BJ (cell line): ENCODE data around the gene MFRP. TPM values are rescaled to one million over a fixed set of nuclear protein-coding genes. Genes with fewer than 3 reads are reported as not detected.

Experiments used
- CTCF ChIA-PET: fragments of 350-600 bp; formaldehyde crosslinking; extraction: SDS; loops from one replicate; lab custom pipeline; 2021; ENCODE audit warnings: antibody characterized with exemption, inconsistent platforms; lab: Yijun Ruan, JAX
- POLR2A ChIA-PET: fragments of 300-600 bp; sonication (Branson Sonifier 250); formaldehyde crosslinking; extraction: SDS; loops from one replicate; lab custom pipeline; 2021; ENCODE audit warnings: antibody characterized with exemption; lab: Charles Lee
- DNase-seq: peaks from one replicate; pipeline ENCODE4 v3.0.0-alpha.2; 2011; ENCODE audit warnings: low read depth
- H3K27me3 ChIP-seq: 2 replicates; pipeline ENCODE4 v1.6.0; 2011; ENCODE audit warnings: low read length; ENCODE audit not compliant: control insufficient read depth, insufficient read depth
- H3K36me3 ChIP-seq: 2 replicates; pipeline ENCODE4 v1.5.1; 2011; ENCODE audit warnings: low read length; ENCODE audit not compliant: control insufficient read depth, insufficient read depth
- H3K4me3 ChIP-seq: 2 replicates; pipeline ENCODE4 v1.5.1; 2011; ENCODE audit warnings: low read depth, mild to moderate bottlenecking, control low read depth, low read length
- polyA plus RNA-seq: library from polyadenylated mRNA; depleted of rRNA; stranded (reverse); fragments of >200 nt; gene quantifications from 2 replicates; pipeline ENCODE4 v1.2.3, GENCODE V29; 2011
- TF ChIP-seq, protein P1 (sequence below): IDR thresholded peaks from 2 replicates; pipeline ENCODE4 v1.5.1; 2011; ENCODE audit warnings: low read depth, mild to moderate bottlenecking, control low read depth, inconsistent platforms, low read length, moderate library complexity; ENCODE audit not compliant: insufficient read depth

The MFRP gene
- polyA plus RNA-seq, 1 experiment, result not detected

DNA sequence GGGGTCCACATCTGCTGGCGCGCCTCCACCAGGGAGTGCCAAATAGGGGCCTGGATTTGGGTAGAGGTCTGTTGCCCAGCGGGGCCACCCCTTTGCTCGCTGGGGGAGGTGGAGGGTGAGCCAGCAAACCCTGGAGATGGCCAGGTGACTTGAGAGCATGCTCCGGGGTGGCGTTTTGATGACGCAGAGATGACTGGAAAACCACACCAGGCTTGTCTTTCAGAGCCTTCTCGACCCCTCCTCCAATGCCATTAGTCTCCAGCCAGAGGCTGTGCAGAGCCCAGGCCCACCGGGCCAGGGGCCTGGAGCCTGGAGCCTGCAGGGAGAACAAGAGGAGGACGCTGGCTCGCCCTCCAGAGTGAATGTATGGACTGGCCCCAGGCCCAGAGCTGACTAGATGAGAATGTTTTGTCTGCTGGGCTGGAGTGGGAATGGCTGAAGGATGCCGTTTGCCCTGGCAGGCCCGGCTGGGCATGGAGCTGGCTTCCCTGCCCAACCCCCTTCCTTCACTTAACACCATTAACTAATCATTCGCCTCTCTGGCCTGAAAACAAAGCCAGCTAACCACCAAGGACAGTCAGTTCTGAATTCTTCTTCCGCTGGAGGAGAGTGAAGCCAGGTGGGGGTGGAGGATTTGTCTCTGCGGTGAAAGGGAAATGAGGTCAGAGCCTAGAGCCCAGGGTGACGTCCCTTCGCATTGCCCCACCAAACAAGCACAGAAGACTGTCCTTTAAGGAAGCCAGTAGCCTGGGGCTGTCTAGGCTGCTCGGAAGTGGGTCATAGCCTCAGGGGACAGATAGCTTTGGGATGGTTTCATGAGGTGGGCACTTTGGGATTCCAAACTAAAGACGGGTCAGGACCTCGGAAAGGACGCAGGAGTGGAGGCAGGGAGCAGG, 28.0 kb downstream of the MFRP start:
- Histone ChIP-seq H3K4me3 (no peak overlapping the region), H3K36me3 (no peaks in the 10 kb centered on the region), H3K27me3 (peaks cover 2% of the 10 kb centered on the region)
- POLR2A ChIA-PET, result no interaction called here
- TF ChIP-seq, protein P1, sequence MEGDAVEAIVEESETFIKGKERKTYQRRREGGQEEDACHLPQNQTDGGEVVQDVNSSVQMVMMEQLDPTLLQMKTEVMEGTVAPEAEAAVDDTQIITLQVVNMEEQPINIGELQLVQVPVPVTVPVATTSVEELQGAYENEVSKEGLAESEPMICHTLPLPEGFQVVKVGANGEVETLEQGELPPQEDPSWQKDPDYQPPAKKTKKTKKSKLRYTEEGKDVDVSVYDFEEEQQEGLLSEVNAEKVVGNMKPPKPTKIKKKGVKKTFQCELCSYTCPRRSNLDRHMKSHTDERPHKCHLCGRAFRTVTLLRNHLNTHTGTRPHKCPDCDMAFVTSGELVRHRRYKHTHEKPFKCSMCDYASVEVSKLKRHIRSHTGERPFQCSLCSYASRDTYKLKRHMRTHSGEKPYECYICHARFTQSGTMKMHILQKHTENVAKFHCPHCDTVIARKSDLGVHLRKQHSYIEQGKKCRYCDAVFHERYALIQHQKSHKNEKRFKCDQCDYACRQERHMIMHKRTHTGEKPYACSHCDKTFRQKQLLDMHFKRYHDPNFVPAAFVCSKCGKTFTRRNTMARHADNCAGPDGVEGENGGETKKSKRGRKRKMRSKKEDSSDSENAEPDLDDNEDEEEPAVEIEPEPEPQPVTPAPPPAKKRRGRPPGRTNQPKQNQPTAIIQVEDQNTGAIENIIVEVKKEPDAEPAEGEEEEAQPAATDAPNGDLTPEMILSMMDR, result no peak
- DNase-seq, result no peak
- CTCF ChIA-PET, result interaction anchor here (1.1 to 1.9 kb wide), 4 partner anchors 19 to 173 kb away, joined by 3 to 5 read pairs (median 4); no protein-coding TSS in a partner anchor

DNA sequence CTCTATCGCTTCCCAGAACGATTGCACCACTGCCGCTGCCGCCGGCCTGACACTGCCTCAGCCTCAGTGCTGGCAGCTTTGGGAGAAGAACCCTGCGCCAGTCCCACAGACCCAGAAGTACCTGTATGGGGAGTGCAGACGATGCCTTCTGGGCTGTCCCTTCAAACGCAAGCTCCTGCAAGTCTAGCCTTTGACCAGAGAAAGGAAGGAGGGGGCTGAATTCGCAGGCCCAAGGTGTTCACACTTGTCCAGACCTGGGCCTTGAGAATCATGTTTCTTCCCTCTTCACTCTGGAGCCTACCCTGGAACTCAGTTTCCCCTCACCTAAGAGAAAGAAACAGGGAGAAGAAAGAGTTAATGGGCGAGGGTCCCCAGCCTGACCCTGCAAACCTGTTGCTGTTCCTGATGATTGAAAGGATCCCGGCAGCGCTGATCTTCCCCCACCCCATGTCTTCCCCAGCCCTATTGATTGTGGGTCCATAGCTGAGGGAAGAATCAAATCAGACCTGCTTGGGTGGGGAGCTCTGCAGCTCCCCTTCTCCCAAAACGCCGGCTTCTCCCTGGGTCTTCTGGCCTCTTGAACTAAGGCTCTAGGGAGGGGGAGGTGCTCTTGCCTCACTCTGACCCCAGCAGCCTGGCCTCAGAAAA, 28.8 kb downstream of the MFRP start:
- ChIA-PET POLR2A (no interaction called here), CTCF (interaction anchor here (0.9 to 2.4 kb wide), 4 partner anchors 20 to 173 kb away, joined by 3 to 8 read pairs (median 4); no protein-coding TSS in a partner anchor)
- no peak for DNase-seq
- Histone ChIP-seq H3K36me3 (no peaks in the 10 kb centered on the region), H3K27me3 (peaks cover 2% of the 10 kb centered on the region), H3K4me3 (no peak overlapping the region)
- TF ChIP-seq, protein P1, result no peak

DNA sequence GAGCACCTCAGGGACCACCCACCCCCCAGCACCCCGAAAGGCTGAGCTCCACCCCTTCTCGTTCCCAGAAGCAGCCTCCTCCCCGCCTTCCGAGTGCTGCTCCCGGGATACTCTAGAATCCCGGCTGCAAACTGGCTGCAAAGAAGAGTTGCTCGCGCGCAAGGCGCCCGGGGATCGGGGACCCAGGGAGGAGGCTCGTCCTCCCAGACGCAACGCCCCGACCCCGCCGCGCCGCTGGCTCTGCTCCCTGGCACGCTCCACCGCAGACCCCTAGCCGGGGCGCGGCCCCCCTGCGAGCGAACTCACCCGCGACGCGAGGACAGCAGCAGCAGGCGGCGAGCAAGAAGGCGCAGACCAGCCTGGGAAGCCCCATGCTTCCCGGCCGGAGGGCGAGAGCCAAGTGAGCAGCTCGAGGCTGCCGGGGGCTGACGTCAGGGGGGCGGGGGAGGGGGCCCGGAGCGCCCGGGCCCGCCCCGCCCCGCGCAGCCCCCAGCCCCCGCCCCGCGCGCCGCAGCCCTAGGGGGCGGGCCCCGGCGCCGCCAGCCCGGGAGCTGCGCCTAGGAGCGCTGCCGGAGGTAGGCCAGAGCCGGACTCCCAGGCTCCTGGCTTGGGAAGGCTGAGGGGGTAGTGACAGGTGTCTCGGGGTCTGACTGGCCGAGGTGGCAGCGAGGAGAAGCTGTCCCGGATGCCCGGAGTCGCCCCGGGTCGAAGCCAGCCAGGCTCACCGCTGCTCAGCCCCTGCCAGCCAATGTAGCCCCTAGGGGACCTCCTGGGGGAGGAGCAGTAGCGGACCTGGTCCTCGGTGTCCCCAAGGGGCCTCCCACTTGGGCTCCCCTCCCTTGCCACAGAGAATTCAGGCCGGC, 29.5 kb downstream of the MFRP start, which contains the start of gene MCAM:
MCAM (minus strand) TSS at position 402 of the 863 bp plus-strand sequence; CDS start at position 373, 29 bp downstream.
- POLR2A ChIA-PET, result interaction anchor here (0.6 kb wide), 1 partner anchor 13 kb away, joined by 3 read pairs; no protein-coding TSS in a partner anchor
- TF ChIP-seq, protein P1, result no peak
- CTCF ChIA-PET, result interaction anchor here (0.8 to 2.4 kb wide), 5 partner anchors 10 to 158 kb away, joined by 3 to 8 read pairs (median 4); no protein-coding TSS in a partner anchor
- no peak for DNase-seq
- peaks cover 2% of the 10 kb centered on the region for H3K27me3 ChIP-seq
- no peaks in the 10 kb centered on the region for H3K36me3 ChIP-seq
- H3K4me3 ChIP-seq, result peak within 1 kb of the TSS; percentile 48

DNA sequence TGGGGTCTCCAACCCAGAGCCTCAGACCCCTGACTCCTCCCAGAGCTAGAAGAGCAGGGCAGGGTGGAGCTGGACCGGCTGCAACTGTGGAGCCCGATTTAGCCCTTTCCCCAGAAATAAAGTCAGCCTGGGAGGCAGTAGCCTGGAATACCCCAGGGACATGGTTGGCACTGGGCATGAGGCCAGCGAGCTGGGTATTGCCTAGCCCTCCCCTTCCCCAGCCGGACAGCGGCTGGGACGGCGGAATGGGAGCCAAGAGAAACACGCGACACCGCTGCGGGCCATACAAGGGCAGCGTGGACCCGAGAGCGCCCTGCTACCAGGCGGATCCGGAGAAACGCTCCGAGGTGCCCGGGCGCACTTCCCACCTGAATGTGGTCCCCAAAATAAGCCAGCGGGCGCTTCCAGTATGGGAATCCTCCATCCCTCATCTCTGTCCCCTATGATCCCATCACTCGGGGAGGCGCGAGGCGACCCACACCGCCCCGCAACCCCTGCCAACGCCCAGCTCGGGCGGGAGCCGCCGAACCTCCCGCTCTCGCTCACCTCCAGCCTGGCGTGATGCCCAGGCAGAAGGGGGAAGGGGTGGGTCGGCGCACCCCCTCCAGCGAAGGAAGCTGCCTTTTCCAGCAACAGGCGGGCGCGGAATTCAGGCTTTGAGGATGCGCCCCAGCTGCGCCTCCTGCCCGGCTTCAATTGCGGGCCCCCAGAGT, 30.3 kb downstream of the MFRP start:
- no peak for DNase-seq
- Histone ChIP-seq H3K27me3 (peaks cover 2% of the 10 kb centered on the region), H3K4me3 (peak overlapping the region; percentile 48), H3K36me3 (no peaks in the 10 kb centered on the region)
- TF ChIP-seq, protein P1, result no peak
- CTCF ChIA-PET, result interaction anchor here (0.8 to 2.4 kb wide), 5 partner anchors 10 to 159 kb away, joined by 3 to 8 read pairs (median 4); no protein-coding TSS in a partner anchor
- POLR2A ChIA-PET, result interaction anchor here (0.6 kb wide), 1 partner anchor 13 kb away, joined by 3 read pairs; no protein-coding TSS in a partner anchor
